HT1080 (cell line): ENCODE data around the gene S100A14. TPM values are rescaled to one million over a fixed set of nuclear protein-coding genes. Genes with fewer than 3 reads are reported as not detected.
"Not testable (repeated sequence)": the region's sequence is repeated elsewhere in the genome, so short reads cannot be mapped to it uniquely, and the experiment has no call there.

ENCODE experiments used
- DNase-seq: peaks from one replicate; pipeline ENCODE4 v3.0.0-alpha.2; 2015; ENCODE audit warnings: low read depth
- total RNA-seq: library from RNA; depleted of rRNA; stranded (reverse); fragments of >200 nt; shearing (Covaris generic); gene quantifications from 2 replicates; pipeline ENCODE4 v1.2.3, GENCODE V29; 2014

S100A14 gene
- total RNA-seq, 1 experiment from 2014 or later: 0.88 TPM

DNA sequence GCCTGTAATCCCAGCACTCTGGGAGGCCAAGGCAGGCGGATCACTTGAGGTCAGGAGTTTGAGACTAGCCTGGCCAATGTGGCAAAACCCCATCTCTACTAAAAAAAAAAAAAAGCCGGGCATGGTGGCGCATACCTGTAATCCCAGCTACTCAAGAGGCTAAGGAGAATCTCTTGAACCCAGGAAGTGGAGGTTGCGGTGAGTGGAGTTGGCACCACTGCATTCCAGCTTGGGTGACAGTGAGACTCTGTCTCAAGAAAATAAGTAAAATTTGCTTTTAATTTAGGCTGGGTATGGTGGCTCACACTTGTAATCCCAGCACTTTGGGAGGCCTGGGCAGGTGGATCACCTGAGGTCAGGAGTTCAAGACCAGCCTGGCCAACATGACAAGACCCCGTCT lies 24.1 kb upstream of the S100A14 start:
- DNase-seq: not testable (repeated sequence)

DNA sequence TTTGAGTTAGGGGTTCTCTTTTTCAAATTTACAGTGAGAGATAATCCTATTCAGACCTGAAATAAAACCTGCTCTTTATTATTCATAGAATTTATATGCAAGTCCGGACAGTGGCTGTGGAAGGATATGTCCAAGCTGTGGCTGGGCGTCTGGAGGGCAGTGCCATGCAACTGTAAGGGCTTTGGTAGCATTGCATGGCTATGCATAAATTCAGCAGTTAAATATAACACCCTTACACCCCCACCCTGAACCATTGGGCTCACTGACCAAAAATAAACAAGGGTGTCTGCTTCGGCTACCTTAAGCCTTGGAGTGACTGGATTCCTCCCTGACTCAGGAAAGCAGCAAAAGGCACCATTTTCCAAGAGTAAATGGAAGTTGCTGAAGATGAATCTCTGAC lies 23.2 kb upstream of the S100A14 start:
- DNase-seq: no peak

DNA sequence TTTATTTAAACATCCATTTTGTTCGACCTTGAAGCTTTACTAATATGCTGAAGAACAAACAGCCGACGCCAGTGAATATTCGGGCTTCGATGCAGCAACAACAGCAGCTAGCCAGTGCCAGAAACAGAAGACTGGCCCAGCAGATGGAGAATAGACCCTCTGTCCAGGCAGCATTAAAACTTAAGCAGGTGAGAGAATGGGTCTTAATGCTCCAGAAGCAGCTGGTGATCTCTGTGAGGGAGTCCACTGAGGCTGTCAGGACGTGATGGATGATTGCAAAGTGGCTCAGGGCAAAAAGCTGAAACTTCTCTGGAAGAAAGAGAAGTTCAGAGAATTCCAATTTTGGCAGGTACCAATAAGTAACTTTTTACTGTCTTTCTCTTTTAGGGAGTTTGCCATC lies 22.1 kb upstream of the S100A14 start:
- no peak for DNase-seq

DNA sequence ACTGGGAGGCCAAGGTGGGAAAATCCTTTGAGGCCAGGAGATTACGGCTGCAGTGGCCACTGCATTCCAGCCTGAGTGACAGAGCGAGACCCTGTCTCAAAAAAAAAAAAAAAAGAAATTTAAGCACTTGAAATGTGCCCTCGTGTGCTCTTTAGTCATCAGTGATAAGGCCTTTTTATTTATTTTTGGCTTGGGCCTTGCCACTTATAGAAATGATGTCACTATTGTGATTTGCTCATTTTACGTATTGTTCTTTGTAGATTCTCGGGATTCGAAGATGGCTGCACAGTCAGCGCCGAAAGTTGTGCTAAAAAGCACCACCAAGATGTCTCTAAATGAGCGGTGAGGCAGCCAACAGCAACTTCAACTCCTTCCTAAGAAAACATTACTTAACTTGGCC lies 20.2 kb upstream of the S100A14 start:
- no peak for DNase-seq

DNA sequence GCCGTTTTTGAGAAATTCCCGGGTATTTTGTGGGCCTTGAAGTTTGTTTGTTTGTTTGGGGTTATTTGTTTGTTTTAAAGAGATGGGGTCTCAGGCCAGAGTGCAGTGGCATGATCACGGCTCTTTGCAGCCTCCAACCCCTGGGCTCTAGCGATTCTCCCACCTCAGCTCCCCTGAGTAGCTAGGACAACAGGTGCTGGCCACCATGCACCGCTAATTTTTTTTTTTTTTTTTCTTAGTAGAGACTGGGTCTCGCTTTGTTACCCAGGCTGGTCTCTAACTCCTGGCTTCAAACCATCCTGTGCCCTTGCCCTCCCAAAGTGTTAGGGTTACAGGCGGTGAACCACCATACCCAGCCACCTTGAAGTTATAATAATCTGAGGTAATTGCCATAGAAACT lies 19.7 kb upstream of the S100A14 start:
- no peak for DNase-seq

DNA sequence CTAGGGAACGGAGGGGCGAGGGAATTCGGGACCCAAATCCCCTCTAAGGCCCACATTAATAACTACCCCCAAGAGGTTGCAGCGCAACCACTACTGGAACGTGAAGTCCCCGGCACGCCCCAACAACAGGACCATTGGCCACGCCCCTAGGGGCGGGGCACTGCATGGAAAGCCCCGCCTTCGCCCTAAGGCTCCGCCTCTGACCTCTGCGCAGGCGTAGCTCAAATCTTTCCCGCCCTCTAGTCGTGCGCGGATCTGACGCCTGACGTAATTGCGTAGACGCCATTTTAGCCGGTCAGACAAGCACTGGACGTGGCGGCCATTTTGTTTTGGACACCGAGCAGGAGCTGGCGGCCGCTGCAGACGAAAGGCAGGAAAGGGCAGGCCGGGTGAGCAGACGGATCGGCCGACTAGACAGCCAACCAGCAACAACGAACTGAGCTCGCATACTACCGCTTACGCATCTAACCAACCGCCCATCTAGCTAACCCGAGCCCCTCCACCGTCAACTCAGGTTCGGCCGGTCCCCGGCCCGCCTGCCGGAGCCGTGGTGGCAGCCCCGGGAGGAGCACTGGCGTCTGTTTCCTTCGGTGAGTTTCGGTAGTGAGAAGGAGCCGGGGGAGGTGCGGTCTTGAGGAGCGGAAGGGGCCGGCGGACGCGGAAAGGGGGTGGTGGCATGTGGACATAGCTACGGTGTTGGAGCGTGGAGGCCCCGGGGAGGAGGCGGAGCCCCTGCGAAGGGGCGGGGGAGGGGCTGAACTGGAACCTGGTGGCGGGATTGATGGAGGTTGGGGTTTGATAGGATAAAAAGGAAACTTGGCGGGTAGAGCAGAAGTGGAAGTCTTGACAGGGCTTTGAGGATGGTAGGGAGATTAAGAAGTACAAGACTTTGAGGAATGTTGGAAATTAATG lies 17.9 kb upstream of the S100A14 start, which contains the start of gene CHTOP:
Gene CHTOP (plus strand): TSS at position 313 of the 912 bp plus-strand sequence. CDS start 2,523 bp downstream, outside the sequence.
- DNase-seq: peak; percentile 97

DNA sequence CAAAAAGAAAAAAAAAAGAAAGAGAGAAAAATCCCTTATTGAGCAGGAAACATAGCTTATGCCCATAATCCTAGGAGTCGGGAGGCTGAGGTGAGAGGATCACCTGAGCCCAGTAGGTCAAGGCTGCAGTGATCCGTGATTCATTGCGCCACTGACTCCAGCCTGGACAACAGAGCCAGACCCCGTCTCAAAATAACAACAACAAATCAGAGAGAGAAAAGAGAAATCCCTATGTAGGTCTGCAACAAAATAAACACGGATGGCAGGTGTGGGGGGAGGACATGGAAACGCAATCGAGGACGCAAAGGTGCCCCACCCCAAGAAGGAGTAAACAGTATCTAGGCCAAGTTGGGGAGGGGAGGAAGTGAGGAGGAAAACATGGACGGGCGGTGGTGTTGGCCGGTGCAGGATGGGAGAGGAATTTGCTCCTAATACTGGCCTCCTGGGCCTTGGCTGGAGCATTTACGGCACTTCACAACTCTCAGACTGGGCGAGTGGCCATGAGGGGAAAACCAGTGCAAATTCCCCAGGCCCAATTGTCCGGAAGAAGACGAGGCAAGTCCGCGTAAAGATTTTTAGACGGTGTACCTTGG lies 17.1 kb upstream of the S100A14 start:
- DNase-seq: no peak

DNA sequence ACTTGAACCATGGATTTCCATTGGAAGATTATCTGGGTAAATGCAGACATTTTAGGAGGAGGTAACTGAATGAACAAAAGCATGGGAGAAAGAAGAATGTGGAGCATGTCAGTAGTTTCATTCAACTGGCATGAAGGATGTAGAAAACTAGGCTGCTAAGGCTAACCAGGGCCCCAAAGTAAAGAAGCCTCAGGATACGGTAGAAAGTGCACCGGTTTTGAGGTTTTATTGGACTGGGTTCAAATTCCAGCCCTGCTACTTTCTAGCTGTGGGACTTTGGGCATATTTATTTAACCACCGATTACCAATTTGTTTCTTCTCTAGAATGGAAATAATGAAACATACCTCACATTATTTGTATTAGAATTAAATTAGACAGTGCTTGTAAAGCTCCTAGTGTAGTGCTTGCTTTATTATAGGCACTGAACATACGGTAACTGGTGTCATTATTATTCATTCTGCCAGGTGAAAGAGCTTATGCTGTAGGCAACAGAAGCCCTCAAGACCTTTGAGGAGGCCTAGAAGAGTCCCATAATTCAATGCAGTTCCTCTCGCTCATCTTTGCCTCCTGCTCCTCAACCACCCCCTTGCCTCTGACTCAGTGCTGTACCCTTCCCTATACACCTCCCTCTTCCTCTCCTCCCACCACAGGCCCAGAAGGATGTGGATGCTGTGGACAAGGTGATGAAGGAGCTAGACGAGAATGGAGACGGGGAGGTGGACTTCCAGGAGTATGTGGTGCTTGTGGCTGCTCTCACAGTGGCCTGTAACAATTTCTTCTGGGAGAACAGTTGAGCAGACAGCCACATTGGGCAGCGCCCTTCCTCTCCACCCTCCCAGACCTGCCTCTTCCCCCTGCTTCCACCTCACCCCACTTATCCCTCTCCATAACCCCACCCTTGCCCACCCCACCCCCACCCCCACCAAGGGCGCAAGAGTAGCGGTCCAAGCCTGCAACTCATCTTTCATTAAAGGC lies 15.2 kb upstream of the S100A14 start:
- DNase-seq: no peak

DNA sequence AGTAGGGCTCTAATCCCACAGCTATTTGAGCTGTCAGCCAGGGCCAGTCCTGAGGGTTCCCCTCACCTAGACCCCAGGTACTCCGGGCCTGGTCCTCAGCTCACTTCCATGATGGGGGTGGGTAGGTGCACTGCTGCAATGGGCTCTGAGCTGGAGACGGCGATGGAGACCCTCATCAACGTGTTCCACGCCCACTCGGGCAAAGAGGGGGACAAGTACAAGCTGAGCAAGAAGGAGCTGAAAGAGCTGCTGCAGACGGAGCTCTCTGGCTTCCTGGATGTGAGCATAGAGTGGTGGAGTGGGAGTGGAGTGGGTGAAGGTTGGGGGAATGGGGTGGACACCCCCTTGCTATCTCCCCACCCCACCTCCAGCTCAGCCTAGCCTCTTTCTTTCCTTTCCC lies 14.3 kb upstream of the S100A14 start:
- no peak for DNase-seq

DNA sequence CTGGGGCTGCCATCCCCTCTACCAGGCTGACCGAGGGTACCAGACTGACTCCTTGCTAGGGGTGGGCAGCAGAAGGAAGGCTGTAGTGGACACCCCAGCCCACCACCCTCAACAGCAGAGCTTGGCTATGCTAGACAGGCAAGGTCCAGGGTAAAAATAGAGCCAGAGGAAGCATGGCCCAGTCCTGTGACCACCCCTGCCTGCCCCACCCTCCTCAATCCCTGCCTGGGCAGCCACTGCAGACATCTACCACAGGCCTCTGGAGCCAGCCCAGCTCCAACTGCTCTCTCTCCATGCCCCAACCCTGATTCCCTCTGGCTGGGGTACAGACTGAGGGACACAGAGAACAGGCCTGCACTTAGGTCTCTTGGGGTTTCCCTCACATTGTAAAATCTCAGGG lies 13.8 kb upstream of the S100A14 start:
- no peak for DNase-seq

DNA sequence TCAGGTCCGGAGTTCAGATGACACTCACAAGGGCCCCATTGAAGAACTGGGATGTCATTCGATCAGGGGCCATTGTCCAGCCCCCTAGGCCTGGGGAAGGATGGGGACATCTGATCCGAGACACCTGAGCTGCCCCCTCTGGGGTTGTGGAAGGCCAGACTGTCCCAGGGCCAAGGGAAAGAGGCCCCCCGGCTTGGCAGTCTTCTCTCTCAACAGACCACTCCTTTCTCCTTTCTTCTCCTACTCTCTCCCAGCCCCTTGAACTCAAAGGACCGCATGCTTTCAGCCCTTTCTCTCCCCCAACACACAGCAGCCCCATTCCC lies 13.2 kb upstream of the S100A14 start:
- DNase-seq: no peak

DNA sequence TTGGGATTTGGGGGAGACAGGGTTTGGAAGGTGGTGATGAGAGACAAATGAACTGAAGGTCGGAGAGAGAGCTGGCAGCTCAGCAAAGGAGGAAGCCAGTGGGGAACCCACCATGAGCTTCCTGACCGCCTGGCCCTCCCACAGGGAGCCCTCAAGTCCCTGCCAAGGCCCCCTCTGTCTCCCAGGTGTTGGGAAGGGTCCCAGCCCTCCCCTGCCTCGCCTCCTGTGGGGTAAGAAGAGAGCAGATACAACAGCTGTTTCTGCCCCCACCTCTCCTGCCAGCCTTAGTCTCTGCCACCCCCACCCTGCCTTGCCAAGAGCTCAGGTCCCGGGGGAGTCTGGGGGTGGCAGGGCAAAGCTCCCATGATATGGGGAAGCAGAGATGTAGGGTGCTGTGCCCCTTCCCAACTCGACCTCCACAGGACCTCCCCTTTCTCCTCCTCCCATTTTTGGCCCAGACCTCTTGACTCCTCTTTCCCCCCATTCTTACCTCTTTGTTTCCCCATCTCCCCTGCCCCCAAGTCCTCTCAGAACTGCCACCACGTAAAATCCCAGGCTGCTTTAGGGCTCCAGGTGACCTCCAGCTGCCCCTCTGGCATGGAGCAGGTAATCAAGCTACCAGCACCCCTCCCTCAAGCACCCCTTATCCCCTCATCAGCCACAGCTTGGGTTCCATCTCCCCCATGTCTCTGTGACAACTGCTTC lies 12.7 kb upstream of the S100A14 start:
- DNase-seq: no peak

DNA sequence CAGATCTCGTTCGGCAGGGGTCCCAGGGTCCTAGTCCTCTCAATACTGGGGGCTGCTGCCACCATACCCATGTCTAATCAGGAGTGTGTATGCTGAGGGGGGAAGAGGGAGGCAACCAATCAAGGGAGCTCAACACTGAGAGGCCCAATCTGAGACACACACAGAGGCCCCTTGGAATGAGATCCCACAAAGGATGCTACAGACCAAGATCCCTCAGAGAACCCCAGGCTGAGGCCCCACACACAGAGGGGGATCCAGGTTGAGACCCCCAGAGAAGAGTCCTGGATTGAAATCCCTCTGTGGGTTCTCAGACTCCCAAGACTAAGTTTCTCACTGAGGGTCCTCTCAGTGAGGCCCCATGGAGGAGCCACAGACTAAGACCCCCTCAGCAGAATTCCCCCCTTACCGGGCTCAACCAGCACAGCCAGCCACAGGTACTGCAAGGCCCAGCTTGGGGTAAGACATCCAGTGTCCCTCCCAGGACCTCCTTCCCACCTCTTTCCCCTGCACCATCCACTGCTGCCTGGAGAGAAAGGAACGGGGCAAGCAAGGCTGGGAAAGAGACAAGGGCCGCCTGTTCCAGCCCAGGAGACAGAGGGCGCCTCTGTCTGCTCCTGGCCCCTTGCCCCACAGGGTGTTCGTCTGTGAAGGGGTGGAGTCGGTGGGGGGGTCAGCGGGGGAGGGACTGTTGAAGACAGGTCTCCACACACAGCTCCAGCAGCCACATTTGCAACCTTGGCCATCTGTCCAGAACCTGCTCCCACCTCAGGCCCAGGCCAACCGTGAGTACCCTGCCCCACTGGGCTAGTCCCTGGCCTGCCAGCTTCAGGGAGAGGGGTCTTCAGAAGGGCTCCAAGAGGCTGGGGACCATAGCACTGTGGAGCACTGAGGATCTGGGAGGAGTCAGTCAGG lies 11.8 kb upstream of the S100A14 start, which contains the start of gene S100A1:
Gene S100A1 (plus strand): TSS at position 720 of the 912 bp plus-strand sequence. CDS start 2,088 bp downstream, outside the sequence.
- no peak for DNase-seq

DNA sequence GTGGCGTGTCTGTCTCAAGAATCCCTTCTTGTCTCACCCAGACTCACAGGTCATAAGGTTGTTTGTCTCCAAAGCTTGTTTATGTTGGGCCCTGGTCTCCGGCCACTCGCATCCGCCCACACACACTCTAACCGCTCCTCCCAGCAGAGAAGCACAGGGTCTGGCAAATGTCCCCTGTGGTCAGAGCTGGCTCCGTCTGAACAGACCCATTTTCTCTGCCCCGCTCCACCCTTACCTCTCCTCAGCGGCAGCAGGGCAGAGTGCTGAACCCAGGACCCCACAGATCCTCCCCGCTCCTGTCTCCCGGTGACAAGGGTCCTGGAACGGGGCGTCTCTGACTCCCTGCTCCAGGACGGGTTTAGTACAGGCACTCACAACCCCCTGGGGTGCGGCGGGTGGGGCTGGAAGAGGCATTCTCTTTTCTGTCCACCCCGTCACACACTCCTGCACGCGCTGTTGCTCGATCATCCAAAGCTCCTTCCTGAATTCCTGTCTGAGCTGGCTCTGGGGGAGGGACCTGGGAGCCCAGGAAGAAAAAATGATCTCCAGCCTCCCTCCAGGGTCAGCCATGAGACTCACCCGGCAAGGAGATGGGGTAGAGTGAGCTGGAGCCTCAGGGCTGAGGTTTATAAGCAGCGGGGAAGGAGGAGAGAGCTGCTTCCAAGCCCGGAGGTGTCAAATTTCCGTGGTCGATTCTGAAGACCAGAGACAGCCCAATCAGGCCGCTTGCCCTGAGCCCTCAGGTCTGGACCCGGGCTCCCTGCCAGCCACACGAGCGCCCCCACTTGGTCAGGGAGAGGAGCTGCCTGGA lies 11.0 kb upstream of the S100A14 start, which contains the start of gene S100A13:
Gene S100A13 (minus strand): TSS at position 602 of the 811 bp plus-strand sequence. CDS start 1,033 bp downstream, outside the sequence.
- peak; percentile 95 for DNase-seq

DNA sequence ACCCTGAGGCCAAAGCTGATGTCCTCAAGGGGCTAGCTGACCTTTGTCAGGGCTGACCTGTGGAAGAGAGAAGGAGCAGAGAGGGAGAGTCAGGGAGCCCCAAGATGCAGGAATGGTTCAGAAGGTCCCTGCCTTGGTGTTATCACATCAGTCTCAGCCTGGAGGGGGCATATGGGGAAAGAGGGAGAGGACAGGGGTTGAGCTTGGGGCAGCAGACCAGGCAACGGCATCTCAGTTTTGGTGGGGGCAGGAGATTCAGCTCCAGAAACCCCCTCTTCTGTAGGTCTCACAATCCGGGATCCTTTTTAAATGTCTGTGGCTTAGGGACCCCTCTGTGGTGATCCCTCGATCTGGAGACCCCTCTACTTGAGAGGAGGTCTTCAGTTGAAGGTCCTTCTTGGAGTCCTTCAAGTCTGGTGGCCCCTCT lies 10.4 kb upstream of the S100A14 start:
- DNase-seq: no peak

DNA sequence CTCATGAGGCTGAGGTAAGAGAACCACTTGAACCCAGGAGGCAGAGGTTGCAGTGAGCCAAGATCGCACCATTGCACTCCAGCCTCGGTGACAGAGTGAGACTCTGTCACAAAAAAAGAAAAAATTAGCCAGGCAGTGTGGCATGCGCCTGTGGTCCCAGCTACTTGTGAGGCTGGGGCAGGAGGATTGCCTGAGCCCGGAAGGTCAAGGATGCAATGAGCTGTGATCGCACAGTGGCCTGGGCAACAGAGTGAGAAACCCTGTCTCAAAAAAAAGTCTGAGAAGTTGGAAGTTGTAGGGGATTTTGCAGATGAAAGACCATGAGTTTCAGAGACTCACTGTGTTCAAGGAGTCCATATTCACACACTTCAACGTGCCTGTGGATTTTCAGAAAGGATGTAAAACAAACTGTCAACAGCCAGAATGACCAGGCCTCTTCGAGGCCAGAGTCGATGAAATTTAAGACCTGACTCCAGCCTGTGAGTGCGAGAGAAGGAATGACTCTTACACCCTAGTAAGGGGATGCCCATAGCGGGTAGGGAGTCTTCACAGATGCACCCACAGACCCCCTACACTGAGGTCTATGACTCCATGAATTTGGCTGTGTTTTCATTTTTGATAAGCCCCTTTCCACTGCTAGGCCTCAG lies 9.0 kb upstream of the S100A14 start:
- DNase-seq: no peak

DNA sequence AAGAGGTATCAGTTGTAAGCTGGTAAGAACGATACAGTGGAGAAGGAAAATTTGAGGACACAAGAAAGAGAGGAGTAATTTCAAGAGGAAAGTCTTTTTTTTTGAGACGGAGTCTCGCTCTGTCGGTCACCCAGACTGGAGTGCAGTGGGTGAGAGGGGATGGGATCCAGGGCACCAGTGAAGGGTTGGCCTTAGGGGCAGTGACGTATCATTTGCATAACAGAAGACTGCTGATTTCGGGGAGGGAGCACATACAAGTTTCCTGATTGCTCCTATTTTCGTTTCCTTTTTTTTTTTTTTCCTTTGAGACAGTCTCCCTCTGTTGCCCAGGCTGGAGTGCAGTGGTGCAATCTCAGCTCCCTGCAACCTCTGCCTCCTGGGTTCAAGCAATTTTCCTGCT lies 7.0 kb upstream of the S100A14 start:
- DNase-seq: no peak

DNA sequence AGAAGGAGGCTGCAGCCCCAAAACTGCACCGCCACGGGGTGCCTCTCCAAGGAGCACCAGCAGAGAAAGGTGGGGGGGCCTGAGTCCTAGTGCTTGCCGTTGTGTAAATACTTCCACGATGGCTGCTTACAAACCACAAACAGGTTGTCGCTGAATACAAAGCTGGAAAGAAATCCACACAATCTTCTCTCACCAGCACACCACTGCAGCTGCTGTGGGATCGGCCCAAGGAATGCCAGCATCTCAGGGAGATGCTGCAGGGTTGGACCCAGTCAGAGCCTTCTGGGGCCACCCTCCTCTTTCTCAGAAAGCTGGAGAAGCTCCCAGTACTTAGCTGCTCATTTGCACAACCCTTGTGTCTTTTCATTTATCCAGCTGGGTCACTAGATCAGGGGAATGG lies 3.0 kb upstream of the S100A14 start:
- DNase-seq: no peak
